Gastrocnemius medialis (tissue), 4 donors: Measurements from ENCODE around the gene LRMDA. TPM values are rescaled to one million over a fixed set of nuclear protein-coding genes. Genes with fewer than 3 reads are reported as not detected.

ENCODE experiments used
- ATAC-seq, 2 donors: fragments of 150-250 bp; one replicate each; pipeline ENCODE4 v1.9.1; 2016
- DNase-seq, 2 donors: peaks; one replicate each; pipeline ENCODE4 v3.0.0-alpha.2; 2019
- H3K27ac ChIP-seq, 4 donors: fragments of 200-600 bp; sonication (generic); 1 replicate in 1 of 4; 2 replicates in 3 of 4; pipeline ENCODE4 v1.5.1; 2016 to 2018; ENCODE audit warnings: mild to moderate bottlenecking in 2 of 4, moderate library complexity in 1 of 4
- H3K27me3 ChIP-seq, 3 donors: fragments of 200-600 bp; sonication (generic) in 2 of 3; 1 replicate in 1 of 3; 2 replicates in 2 of 3; pipeline versions ENCODE4 v1.5.1 to v1.6.0; 2016 to 2019; ENCODE audit warnings: mild to moderate bottlenecking in 1 of 3, moderate library complexity in 1 of 3
- H3K36me3 ChIP-seq, 2 donors: fragments of 200-600 bp; sonication (generic) in 1 of 2; one replicate each; pipeline ENCODE4 v1.5.1; 2017 to 2018
- H3K4me1 ChIP-seq, 2 donors: fragments of 200-600 bp; sonication (generic) in 1 of 2; one replicate each; pipeline ENCODE4 v1.5.1; 2016 to 2017; ENCODE audit warnings: mild to moderate bottlenecking in 2 of 2
- H3K4me3 ChIP-seq, 4 donors: fragments of 200-600 bp; sonication (generic) in 3 of 4; 1 replicate in 1 of 4; 2 replicates in 3 of 4; pipeline ENCODE4 v1.5.1; 2016 to 2019; ENCODE audit warnings: mild to moderate bottlenecking in 2 of 4
- H3K9me3 ChIP-seq, 3 donors: fragments of 200-600 bp; sonication (generic) in 2 of 3; 1 replicate in 1 of 3; 2 replicates in 2 of 3; pipeline ENCODE4 v1.5.1; 2016 to 2019
- POLR2A ChIP-seq, 2 donors: fragments of 450-650 bp; IDR thresholded peaks; one replicate each; pipeline ENCODE4 v1.6.1; 2017; ENCODE audit warnings: antibody characterized with exemption in 2 of 2, mild to moderate bottlenecking in 2 of 2, moderate library complexity in 2 of 2
- in situ Hi-C, 4 donors: fragments of 200-750 bp; cut with MboI; loops; one replicate each; pipeline versions ENCODE4 v1.15.0 to v1.8.0; 2017; ENCODE audit warnings: low sequenced_read_pairs in 4 of 4
- intact Hi-C: fragments of 100-400 bp; cut with DNase I; formaldehyde crosslinking; loops from one replicate; pipeline ENCODE4 v1.15.1; 2023; ENCODE audit warnings: low total_unique reads
- total RNA-seq, 4 donors: library from RNA; depleted of rRNA; stranded (reverse); fragments of >200 nt; gene quantifications; one replicate each; pipeline versions ENCODE4 v1.1.0 to v1.2.3, GENCODE V29; 2016
- TF ChIP-seq, protein P1 (sequence below), 5 experiments: fragments of 450-650 bp in 3 of 5; fragments of 200-600 bp in 2 of 5; sonication (generic) in 2 of 5; IDR thresholded peaks in 4 of 5; conservative IDR thresholded peaks in 1 of 5; 1 replicate in 4 of 5; 2 replicates in 1 of 5; pipeline ENCODE4 v1.5.1; 2016 to 2019; ENCODE audit warnings: antibody characterized with exemption in 5 of 5, mild to moderate bottlenecking in 3 of 5, moderate library complexity in 3 of 5

The LRMDA gene
- total RNA-seq, 4 donors from 2014 or later: 0.80 to 4.5 (median 1.4) TPM

DNA sequence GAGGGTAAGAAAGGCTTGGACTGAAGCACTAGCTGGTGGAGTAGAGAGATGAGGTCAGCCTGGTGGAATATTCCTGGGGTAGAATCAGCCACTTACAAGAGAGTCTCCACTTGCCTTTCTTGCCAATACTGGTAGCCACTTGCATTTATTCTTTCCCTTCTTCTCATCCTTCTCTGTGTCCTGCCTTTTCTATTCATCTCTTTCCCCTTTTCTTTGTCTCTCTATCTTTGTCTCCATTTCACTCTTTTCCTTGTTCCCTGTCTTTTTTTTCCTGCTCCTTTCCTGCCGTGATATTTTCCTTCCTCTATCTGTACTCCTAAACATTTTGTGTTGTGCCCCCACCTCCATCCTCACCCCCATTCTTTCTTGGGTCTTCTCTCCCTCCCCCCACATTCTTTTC, 214.3 kb downstream of the LRMDA start:
- in situ Hi-C loops (no loop called here), intact Hi-C loops (no loop called here)
- Histone ChIP-seq H3K36me3 (no peaks in the 10 kb centered on the region), H3K4me3 (no peak overlapping the region), H3K9me3 (no peaks in the 10 kb centered on the region), H3K4me1 (no peaks in the 10 kb centered on the region), H3K27ac (no peak overlapping the region), H3K27me3 (peaks cover 0 to 7% (median 0%) of the 10 kb centered on the region in 3 donors)
- TF ChIP-seq, protein P1, sequence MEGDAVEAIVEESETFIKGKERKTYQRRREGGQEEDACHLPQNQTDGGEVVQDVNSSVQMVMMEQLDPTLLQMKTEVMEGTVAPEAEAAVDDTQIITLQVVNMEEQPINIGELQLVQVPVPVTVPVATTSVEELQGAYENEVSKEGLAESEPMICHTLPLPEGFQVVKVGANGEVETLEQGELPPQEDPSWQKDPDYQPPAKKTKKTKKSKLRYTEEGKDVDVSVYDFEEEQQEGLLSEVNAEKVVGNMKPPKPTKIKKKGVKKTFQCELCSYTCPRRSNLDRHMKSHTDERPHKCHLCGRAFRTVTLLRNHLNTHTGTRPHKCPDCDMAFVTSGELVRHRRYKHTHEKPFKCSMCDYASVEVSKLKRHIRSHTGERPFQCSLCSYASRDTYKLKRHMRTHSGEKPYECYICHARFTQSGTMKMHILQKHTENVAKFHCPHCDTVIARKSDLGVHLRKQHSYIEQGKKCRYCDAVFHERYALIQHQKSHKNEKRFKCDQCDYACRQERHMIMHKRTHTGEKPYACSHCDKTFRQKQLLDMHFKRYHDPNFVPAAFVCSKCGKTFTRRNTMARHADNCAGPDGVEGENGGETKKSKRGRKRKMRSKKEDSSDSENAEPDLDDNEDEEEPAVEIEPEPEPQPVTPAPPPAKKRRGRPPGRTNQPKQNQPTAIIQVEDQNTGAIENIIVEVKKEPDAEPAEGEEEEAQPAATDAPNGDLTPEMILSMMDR (IDR thresholded peaks at IDR 0.05 in 4 of 5, conservative IDR thresholded peaks at IDR 0.05 in 1 of 5): no peak
- TF ChIP-seq POLR2A (IDR thresholded peaks at IDR 0.05): no peak
- no peak for DNase-seq
- ATAC-seq: no peak

DNA sequence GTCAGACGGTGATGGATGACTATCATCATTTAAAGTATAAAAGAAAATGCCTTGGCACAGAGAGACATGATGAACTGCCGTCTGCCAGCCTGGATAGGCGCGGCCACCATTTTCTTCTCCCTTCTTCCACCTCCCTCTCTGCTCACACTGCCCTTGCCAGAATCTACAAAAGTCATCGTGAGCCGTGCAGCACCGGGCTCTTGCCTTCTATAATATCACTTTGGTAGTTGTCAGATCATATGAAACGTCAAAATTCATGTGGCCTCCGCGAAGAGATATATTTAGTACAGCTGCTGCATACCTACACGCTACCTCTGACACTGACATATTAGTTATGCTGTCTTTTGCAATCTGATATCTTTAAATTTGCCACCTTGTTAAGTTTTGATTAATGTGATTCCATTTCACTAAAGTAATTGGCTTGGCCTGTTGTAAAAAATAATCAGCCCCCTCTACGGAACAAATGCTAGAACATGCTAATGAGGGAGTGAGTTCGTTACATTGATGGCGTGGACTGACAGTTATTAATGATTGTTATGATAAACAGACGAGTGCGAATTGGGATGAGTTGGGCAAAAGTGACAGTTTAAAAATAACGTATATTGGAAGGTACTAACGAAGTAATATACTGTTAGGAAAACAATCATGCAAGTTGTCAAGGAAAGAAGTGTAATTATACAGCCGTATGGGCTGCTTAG, 214.9 kb downstream of the LRMDA start:
- peaks cover 0 to 7% (median 0%) of the 10 kb centered on the region in 3 donors for H3K27me3 ChIP-seq
- in situ Hi-C loops: no loop called here
- no peaks in the 10 kb centered on the region for H3K9me3 ChIP-seq
- ATAC-seq (no peak), DNase-seq (no peak)
- no peaks in the 10 kb centered on the region for H3K36me3 ChIP-seq
- H3K4me1 ChIP-seq: no peaks in the 10 kb centered on the region
- intact Hi-C loops: no loop called here
- no peak overlapping the region for H3K4me3 ChIP-seq
- TF ChIP-seq POLR2A (IDR thresholded peaks at IDR 0.05): no peak
- TF ChIP-seq, protein P1 (IDR thresholded peaks at IDR 0.05 in 4 of 5, conservative IDR thresholded peaks at IDR 0.05 in 1 of 5): no peak
- no peak overlapping the region for H3K27ac ChIP-seq

DNA sequence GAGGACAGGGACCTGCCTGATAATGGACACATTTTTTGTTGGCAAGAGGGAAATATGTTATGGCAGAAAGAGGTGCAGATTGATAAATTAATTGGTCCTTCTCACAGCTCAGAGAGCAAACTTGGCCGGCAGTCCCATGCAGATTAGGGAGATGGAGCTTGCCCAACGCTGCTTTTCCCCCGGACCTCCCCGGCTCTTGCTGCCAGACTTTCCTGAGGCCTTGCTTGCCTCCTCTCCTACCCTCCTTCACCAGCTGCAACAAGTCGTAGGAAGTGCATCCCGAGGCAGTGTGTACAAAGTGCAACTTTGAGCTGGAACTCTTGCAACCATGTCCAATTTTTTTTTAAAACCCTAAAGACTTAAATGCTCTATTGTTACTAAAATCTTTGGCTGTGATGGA, 215.5 kb downstream of the LRMDA start:
- TF ChIP-seq, protein P1 (IDR thresholded peaks at IDR 0.05 in 4 of 5, conservative IDR thresholded peaks at IDR 0.05 in 1 of 5): no peak
- H3K27me3 ChIP-seq: peaks cover 0 to 7% (median 0%) of the 10 kb centered on the region in 3 donors
- in situ Hi-C loops (no loop called here), intact Hi-C loops (no loop called here)
- H3K36me3 ChIP-seq: no peaks in the 10 kb centered on the region
- no peaks in the 10 kb centered on the region for H3K9me3 ChIP-seq
- H3K27ac ChIP-seq: no peak overlapping the region
- DNase-seq (no peak), ATAC-seq (no peak)
- H3K4me1 ChIP-seq: no peaks in the 10 kb centered on the region
- no peak overlapping the region for H3K4me3 ChIP-seq

DNA sequence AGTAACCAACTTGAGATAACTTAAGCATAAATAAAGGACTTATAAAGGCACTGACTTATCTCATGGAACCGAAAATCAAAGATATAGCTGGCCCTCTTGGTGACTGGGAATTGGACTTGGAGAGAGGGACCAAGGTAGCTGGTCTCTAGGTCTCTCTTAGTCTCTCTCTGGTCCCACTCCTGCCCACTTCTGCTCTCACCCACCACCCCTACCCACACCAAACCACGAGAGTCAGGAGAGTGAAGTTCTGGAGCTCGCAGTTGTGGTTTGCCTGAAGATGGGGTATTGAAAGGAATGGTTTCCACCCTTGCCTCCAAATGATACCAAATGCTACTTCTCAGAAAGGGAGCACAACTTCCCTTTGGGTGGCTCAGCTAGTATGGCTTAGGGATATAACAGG, 216.3 kb downstream of the LRMDA start:
- H3K4me1 ChIP-seq: no peaks in the 10 kb centered on the region
- DNase-seq: no peak
- no peak for ATAC-seq
- no peak overlapping the region for H3K27ac ChIP-seq
- in situ Hi-C loops: no loop called here
- intact Hi-C loops: no loop called here
- no peak for TF ChIP-seq POLR2A (IDR thresholded peaks at IDR 0.05)
- TF ChIP-seq, protein P1 (IDR thresholded peaks at IDR 0.05 in 4 of 5, conservative IDR thresholded peaks at IDR 0.05 in 1 of 5): no peak
- no peak overlapping the region for H3K4me3 ChIP-seq
- no peaks in the 10 kb centered on the region for H3K9me3 ChIP-seq
- peaks cover 0 to 7% (median 0%) of the 10 kb centered on the region in 3 donors for H3K27me3 ChIP-seq
- H3K36me3 ChIP-seq: no peaks in the 10 kb centered on the region

DNA sequence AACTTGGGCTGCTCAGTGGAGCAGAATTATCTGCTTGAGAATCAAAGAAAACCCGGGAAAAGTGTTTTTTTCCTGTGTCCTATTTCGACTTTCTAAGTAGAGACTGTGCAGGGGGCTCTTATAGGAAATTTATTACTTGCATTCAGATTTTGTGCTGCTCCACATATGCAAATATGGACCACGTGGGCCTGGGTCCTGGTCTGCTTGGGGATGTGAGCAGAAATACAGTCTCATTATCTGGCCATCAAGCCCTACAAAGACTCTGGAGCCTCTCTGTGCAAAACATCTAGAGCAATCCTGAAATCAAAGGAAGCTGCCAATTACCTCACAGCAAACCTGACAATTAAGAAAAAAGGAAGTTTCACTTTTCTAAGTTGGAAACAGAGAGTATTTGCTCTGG, 216.9 kb downstream of the LRMDA start:
- TF ChIP-seq POLR2A (IDR thresholded peaks at IDR 0.05): no peak
- TF ChIP-seq, protein P1 (IDR thresholded peaks at IDR 0.05 in 4 of 5, conservative IDR thresholded peaks at IDR 0.05 in 1 of 5): no peak
- H3K4me1 ChIP-seq: no peaks in the 10 kb centered on the region
- H3K27ac ChIP-seq: no peak overlapping the region
- H3K9me3 ChIP-seq: no peaks in the 10 kb centered on the region
- no peaks in the 10 kb centered on the region for H3K27me3 ChIP-seq
- in situ Hi-C loops (no loop called here), intact Hi-C loops (no loop called here)
- H3K4me3 ChIP-seq: no peak overlapping the region
- DNase-seq (no peak), ATAC-seq (no peak)
- H3K36me3 ChIP-seq: no peaks in the 10 kb centered on the region
